NCI-H748 (cell line): ENCODE data around the gene GYS1.

Source experiments
- DNase-seq: peaks from one replicate; lab custom pipeline; 2025; ENCODE audit not compliant: unreplicated experiment; lab: John Stamatoyannopoulos, UW

GYS1 gene

GRCh38 chr19:48990400-48990799, 2.7 kb downstream of the GYS1 start:
- no peak for DNase-seq

DNA sequence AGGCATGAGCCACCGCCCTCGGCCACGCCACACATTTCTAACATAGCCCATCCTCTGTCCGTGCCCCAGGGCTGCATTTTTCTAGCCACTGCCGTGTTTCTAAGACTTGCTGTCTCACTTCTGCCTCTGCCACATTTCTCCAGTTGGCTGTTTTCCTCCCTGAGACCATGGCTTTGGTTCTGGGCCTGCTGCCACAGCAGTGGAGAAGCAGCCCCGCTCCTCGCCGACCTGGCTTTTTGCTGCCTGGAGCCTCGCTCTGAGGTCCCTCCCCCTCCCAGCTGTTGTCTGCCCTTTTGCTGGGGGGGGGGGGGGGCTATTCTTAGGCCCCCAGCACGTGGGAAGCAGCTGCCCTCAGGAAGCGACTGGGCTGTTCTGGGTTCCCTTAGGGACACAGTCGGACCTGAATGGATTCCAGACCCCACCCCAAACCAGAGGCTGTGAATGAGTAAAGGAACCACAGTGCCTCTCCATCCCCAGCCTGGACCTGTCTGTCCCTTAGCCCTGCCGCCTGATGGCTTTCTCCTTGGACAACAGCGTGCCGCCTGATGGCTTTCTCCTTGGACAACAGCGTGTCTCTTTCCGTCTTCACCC, 3.3 kb downstream of the GYS1 start:
- no peak for DNase-seq

DNA sequence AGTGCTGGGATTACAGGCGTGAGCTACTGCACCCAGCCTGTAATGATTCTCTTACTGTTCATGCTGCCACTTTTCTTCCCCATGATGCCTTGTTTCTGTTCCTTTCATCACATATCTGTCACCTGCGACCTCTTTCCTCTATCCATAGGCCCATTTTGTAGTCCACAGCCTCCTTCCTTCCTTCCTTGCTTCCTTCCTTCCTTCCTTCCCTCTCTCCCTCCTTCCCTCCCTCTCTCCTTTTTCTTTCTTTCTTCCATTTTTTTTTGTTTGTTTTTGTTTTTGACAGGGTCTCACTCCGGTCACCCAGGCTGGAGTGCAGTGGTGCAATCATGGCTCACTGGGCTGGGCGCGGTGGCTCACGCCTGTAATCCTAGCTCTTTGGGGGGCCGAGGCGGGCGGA, 4.2 kb downstream of the GYS1 start:
- no peak for DNase-seq

GRCh38 chr19:48988286-48988685, 4.8 kb downstream of the GYS1 start:
- no peak for DNase-seq

GRCh38 chr19:48987323-48987722, 5.8 kb downstream of the GYS1 start:
- no peak for DNase-seq

DNA sequence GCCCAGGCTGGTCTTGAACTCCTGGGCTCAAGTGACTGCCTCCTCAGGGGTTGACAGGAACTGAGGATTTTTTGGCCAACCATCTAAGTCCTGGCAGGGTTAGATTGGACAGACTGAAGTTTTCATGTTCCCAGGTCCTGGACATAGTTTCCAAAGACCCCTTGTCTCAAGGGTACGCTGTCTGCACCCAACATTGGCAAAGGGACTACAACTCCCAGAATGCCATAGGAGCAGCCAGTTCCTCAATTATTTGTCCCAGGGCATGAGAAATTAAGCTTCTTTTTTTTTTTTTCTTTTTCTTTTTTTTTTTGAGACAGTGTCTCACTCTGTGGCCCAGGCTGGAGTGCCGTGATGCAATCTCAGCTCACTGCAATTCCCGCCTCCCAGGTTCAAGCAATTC, 6.9 kb downstream of the GYS1 start:
- DNase-seq = no peak

GRCh38 chr19:48985711-48986110, 7.4 kb downstream of the GYS1 start:
- DNase-seq = no peak

- no peak for DNase-seq
Observed at GRCh38 chr19:48982280-48982679, 10.8 kb downstream of the GYS1 start.

- DNase-seq = no peak
Observed at GRCh38 chr19:48977061-48977460, 16.0 kb downstream of the GYS1 start.

GRCh38 chr19:48975947-48976847, 16.9 kb downstream of the GYS1 start:
- DNase-seq = peak; percentile 47

DNA sequence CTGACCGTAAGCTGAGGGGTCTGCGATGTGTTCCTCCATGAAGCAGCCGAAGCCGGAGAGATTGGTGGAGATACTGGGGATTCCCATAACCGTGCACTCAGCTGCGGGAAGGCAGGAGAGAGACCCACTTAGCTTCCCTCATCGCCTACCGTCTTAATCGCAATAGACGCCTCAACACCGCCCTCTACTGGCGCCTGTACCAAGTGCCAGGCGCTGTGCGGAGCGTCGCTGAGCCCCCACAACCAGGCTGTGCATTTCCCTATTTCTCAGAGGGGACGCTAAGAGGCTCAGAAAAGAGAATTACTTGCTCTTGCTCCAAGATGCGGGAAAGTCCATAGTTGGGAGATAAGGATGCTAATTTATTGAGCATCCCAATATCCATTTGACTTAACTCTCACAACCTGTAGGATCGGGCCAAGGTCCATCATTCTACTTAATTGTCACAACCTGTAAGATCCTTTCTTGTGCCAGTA, 22.1 kb downstream of the GYS1 start:
- DNase-seq = peak; percentile 91

- DNase-seq = no peak
Observed at GRCh38 chr19:48970139-48970766, 22.9 kb downstream of the GYS1 start.

GRCh38 chr19:48969276-48970138, 23.6 kb downstream of the GYS1 start:
- peak; percentile 41 for DNase-seq

GRCh38 chr19:48968813-48969218, 24.3 kb downstream of the GYS1 start:
- DNase-seq = no peak

DNA sequence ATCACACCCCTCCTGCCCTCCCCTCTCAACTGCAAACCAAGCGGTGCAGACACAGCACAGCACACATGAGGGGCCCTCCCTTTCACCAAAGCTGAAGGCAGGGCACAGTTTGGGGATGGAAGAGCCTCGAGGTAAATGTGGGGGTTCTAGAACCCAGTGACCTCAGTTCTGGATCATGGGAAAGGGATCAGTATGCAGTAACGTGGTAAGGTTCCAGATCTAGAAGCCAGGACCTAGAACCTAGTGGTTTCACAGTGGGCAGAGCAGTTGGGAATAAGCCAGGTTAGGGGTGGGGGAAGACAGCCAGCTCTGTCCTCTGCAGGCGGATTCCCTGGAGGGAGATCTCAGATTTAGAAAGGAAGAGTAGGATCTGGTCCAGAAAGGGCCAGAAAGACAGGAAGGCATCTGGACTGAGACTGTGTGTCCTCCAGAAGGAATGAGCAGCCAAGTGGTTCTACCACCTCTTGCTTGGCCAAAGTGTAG, 24.9 kb downstream of the GYS1 start:
- no peak for DNase-seq

DNA sequence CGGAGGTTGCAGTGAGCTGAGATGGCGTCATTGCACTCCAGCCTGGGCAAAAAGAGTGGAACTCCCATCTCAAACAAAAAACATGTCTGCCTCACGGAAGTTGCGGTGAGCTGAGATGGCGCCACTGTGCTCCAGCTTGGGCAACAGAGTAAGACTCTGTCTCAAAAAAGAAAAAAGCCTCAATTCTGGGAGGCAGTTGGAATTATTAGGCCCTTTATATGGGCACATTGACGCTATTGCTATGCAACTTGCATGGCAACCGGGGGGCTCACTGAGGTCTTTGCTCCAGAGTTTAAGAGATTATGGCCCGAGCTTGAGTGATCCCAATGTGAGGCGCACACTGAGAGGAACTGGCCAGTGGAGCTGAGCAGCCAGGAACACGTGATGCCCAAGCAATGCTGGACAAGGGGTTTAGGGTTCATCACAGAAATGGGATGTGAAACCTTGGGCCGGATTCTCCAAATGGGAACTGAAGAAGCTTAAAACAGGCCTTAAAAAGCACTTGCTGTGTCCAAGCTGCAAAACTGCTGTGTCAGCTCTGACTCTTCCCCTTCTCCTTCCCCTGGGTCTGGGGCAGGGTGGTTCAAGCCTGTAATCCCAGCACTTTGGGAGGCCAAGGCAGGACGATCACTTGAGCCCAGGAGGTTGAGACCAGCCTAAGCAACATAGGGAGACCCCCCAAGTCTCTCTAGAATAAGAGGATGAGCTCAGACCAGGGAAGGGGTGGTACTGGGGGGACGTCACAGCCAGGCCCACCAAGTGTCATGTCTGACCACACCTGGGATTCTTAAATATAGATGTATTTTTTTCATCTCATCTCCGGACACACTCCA, 25.5 kb downstream of the GYS1 start:
- DNase-seq = no peak

- DNase-seq = peak; percentile 34
Observed at GRCh38 chr19:48966541-48967345, 26.4 kb downstream of the GYS1 start.

GRCh38 chr19:48965806-48966540, 27.1 kb downstream of the GYS1 start:
- peak; percentile 94 for DNase-seq
